DOHH2 (cell line): Measurements from ENCODE around the gene KMT5C.

Source experiments
- H3F3A ChIP-seq: fragments of 200-600 bp; sonication (generic), shearing (Covaris generic); 2 replicates; pipeline ENCODE4 v1.6.0; 2016; ENCODE audit warnings: antibody characterized with exemption, mild to moderate bottlenecking; ENCODE audit not compliant: control insufficient read depth, insufficient read depth
- H3K27ac ChIP-seq: fragments of 200-600 bp; sonication (generic); 2 replicates; pipeline ENCODE4 v1.5.1; 2014; ENCODE audit warnings: low read depth, mild to moderate bottlenecking, low read length, moderate library complexity
- H3K27me3 ChIP-seq: fragments of 200-600 bp; sonication (generic); 2 replicates; pipeline ENCODE4 v1.6.1; 2014; ENCODE audit warnings: mild to moderate bottlenecking, low read length, mixed read lengths; ENCODE audit not compliant: control insufficient read depth
- H3K36me3 ChIP-seq: fragments of 200-600 bp; sonication (generic); 2 replicates; pipeline ENCODE4 v1.6.1; 2014; ENCODE audit warnings: mild to moderate bottlenecking, low read length, moderate library complexity, mixed read lengths; ENCODE audit not compliant: control insufficient read depth
- H3K4me1 ChIP-seq: fragments of 200-600 bp; sonication (generic); 2 replicates; pipeline ENCODE4 v1.6.1; 2014; ENCODE audit warnings: mild to moderate bottlenecking, low read length, mixed read lengths; ENCODE audit not compliant: control insufficient read depth
- H3K4me2 ChIP-seq: fragments of 200-600 bp; sonication (generic); 2 replicates; pipeline ENCODE4 v1.6.0; 2014; ENCODE audit warnings: mild to moderate bottlenecking, low read length, moderate library complexity
- H3K4me3 ChIP-seq: fragments of 200-600 bp; sonication (generic); 2 replicates; pipeline ENCODE4 v1.5.1; 2014; ENCODE audit warnings: mild to moderate bottlenecking, low read length, mixed read lengths
- H3K79me2 ChIP-seq: fragments of 200-600 bp; sonication (generic); 2 replicates; pipeline ENCODE4 v1.6.1; 2014; ENCODE audit warnings: mild to moderate bottlenecking, low read length, mixed read lengths; ENCODE audit not compliant: control insufficient read depth
- H3K9me2 ChIP-seq: fragments of 200-600 bp; sonication (generic); replicated peaks from 2 replicates; pipeline ENCODE4 v1.6.1; 2014; ENCODE audit warnings: mild to moderate bottlenecking, low read length, mixed read lengths; ENCODE audit not compliant: control insufficient read depth
- H3K9me3 ChIP-seq: fragments of 200-600 bp; sonication (generic); 2 replicates; pipeline ENCODE4 v1.6.1; 2014; ENCODE audit warnings: antibody characterized with exemption, low read length, mixed read lengths; ENCODE audit not compliant: control insufficient read depth, insufficient read depth
- H4K20me1 ChIP-seq: fragments of 200-600 bp; sonication (generic); 2 replicates; pipeline ENCODE4 v1.6.0; 2014; ENCODE audit warnings: low read depth, mild to moderate bottlenecking, antibody characterized with exemption, low read length, moderate library complexity; ENCODE audit not compliant: control insufficient read depth, insufficient read depth
- CTCF ChIP-seq: fragments of 200-600 bp; sonication (generic); IDR thresholded peaks from one replicate; pipeline ENCODE4 v1.5.1; 2014; ENCODE audit warnings: antibody characterized with exemption, mild to moderate bottlenecking, low read depth, low read length; ENCODE audit not compliant: poor library complexity, severe bottlenecking
- EZH2phosphoT487 ChIP-seq: fragments of 200-600 bp; sonication (generic); IDR thresholded peaks from 2 replicates; pipeline ENCODE4 v1.6.1; 2017; ENCODE audit warnings: borderline replicate concordance, mild to moderate bottlenecking, antibody characterized with exemption, low read length, moderate library complexity, mixed read lengths

KMT5C gene

GRCh38 chr19:55355213-55355821 lies 15.6 kb downstream of the KMT5C start:
- Histone ChIP-seq H3K4me3 (no peak overlapping the region), H3K9me3 (no peaks in the 10 kb centered on the region), H4K20me1 (no peaks in the 10 kb centered on the region), H3K4me2 (no peak overlapping the region), H3F3A (no peaks in the 10 kb centered on the region), H3K79me2 (no peaks in the 10 kb centered on the region), H3K27me3 (peaks cover 43% of the 10 kb centered on the region), H3K36me3 (no peaks in the 10 kb centered on the region), H3K9me2 (no peaks in the 10 kb centered on the region), H3K27ac (no peak overlapping the region), H3K4me1 (peaks cover 11% of the 10 kb centered on the region)
- TF ChIP-seq CTCF (no peak), EZH2phosphoT487 (no peak)

- no peaks in the 10 kb centered on the region for H3K9me2 ChIP-seq
- no peak overlapping the region for H3K4me3 ChIP-seq
- no peaks in the 10 kb centered on the region for H3K79me2 ChIP-seq
- no peak overlapping the region for H3K27ac ChIP-seq
- peaks cover 24% of the 10 kb centered on the region for H3K27me3 ChIP-seq
- H3K9me3 ChIP-seq: no peaks in the 10 kb centered on the region
- no peaks in the 10 kb centered on the region for H3F3A ChIP-seq
- no peaks in the 10 kb centered on the region for H4K20me1 ChIP-seq
- no peak overlapping the region for H3K4me2 ChIP-seq
- H3K4me1 ChIP-seq: peaks cover 8% of the 10 kb centered on the region
- TF ChIP-seq EZH2phosphoT487 (no peak), CTCF (no peak)
- no peaks in the 10 kb centered on the region for H3K36me3 ChIP-seq
Measured at GRCh38 chr19:55358493-55358892, 18.8 kb downstream of the KMT5C start.

- Histone ChIP-seq H3K4me1 (peaks cover 4% of the 10 kb centered on the region), H3K27me3 (peaks cover 20% of the 10 kb centered on the region)
Measured at GRCh38 chr19:55358943-55359908, 19.6 kb downstream of the KMT5C start.

More at GRCh38 chr19:55358943-55359908, 19.6 kb downstream of the KMT5C start:
- Histone ChIP-seq H3K36me3 (no peaks in the 10 kb centered on the region), H3F3A (no peaks in the 10 kb centered on the region), H3K9me2 (no peaks in the 10 kb centered on the region), H4K20me1 (no peaks in the 10 kb centered on the region), H3K9me3 (no peaks in the 10 kb centered on the region), H3K27ac (no peak overlapping the region), H3K4me2 (no peak overlapping the region), H3K79me2 (no peaks in the 10 kb centered on the region), H3K4me3 (no peak overlapping the region)
- no peak for TF ChIP-seq EZH2phosphoT487
- no peak for TF ChIP-seq CTCF
